OCI-LY3 (cell line): ENCODE data around the gene EXO1.

ENCODE experiments used
- EZH2phosphoT487 ChIP-seq: fragments of 200-600 bp; shearing (Covaris generic); IDR thresholded peaks from 2 replicates; pipeline ENCODE4 v1.6.1; 2018; ENCODE audit warnings: antibody characterized with exemption, mixed run types, low read depth
- TF ChIP-seq, protein P1 (sequence below): fragments of 200-600, 300-600 bp; sonication (generic); IDR thresholded peaks from 2 replicates; pipeline ENCODE4 v1.5.1; 2014; ENCODE audit warnings: antibody characterized with exemption, low read length, low read depth

GRCh38 chr1:241799416-241799815 is 48.6 kb upstream of the EXO1 start:
- TF ChIP-seq, protein P1, sequence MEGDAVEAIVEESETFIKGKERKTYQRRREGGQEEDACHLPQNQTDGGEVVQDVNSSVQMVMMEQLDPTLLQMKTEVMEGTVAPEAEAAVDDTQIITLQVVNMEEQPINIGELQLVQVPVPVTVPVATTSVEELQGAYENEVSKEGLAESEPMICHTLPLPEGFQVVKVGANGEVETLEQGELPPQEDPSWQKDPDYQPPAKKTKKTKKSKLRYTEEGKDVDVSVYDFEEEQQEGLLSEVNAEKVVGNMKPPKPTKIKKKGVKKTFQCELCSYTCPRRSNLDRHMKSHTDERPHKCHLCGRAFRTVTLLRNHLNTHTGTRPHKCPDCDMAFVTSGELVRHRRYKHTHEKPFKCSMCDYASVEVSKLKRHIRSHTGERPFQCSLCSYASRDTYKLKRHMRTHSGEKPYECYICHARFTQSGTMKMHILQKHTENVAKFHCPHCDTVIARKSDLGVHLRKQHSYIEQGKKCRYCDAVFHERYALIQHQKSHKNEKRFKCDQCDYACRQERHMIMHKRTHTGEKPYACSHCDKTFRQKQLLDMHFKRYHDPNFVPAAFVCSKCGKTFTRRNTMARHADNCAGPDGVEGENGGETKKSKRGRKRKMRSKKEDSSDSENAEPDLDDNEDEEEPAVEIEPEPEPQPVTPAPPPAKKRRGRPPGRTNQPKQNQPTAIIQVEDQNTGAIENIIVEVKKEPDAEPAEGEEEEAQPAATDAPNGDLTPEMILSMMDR, result no peak
- no peak for TF ChIP-seq EZH2phosphoT487
